HG03521 (cell line): ENCODE measurements around the gene GPRIN2.

Experiments
- ATAC-seq: cut with Tn5 transposase; IDR thresholded peaks from one replicate; pipeline ENCODE4 v1.9.1; 2021; ENCODE audit warnings: mild to moderate bottlenecking, moderate library complexity; ENCODE audit not compliant: unreplicated experiment

GPRIN2 gene

DNA sequence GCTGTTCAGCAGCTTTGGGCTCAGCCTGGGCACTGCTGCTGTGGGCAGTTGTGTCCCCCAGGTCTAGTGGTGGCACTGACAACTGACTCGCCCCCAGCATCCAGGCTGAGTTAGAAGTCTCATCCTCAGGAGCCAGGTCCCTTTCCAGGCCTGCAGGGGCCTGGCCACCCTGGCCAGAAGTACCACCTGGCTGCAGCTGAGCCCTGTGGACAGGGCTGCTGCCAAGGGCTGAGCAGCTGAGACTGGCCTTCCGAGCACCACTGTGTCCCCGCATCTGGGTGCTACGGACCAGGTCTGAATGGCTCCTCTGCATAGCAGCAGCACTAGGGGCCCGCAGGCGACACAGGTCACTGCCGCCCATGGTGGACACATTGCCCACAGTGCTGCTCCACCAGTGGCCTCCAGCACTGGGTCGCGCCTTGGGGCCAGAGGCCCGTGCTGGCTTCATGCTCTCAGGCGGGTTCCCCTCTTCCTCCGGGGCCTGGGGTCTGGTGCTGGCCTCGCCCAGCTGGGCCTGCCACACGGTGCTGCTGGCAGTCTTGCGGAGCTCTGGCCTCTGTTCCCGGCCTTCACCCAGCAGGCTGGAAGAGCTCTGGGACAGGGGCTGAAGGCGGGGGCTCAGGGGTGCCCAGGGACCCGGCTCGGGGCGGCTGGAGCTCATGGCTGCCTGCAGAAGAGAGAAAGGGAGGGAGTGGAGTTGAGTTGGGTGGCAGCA is 6.2 kb downstream of the GPRIN2 start:
- ATAC-seq = no peak

DNA sequence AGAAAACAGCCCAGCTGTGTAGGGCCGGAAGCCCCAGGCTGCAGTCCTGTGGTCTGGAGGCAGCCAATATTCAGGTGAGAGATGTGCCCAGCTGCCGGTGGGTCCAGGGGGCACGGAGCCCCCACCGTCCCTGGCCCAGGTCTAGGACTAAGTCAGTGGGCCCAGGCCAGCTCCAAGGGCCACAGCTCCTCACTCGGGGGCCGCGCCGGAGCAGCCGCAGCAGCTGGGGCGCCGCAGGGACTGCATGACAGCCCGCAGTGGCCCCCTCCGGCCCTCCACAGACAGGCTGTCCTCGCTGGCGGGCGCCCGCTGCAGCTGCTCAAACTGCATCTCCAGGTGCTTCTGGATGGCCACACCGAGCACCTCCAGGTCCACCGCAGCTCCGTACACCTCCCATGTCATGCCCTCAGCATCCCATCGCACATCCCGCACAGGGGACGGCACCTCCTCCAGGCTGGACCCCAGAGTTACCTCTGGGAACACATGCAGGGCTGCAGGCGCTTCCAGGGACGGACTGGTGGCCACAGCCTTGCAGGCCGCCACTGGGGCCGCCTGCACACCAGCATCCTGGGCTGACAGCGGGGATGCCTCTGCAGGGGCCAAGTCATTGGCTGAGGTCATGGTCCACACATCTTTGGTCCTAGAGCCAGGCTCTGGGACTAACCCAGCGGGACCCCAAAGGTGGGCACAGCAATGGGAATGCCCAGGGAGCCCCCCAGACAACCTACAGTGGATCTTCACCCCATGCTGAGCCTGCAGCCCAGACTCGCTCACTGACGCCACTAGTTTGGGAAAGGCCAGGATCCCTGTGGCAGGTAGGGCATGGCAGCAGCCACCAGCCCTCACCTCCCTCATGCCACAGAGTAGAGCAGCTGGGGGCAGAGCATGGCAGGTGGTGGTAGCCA is 7.0 kb downstream of the GPRIN2 start:
- ATAC-seq = no peak

DNA sequence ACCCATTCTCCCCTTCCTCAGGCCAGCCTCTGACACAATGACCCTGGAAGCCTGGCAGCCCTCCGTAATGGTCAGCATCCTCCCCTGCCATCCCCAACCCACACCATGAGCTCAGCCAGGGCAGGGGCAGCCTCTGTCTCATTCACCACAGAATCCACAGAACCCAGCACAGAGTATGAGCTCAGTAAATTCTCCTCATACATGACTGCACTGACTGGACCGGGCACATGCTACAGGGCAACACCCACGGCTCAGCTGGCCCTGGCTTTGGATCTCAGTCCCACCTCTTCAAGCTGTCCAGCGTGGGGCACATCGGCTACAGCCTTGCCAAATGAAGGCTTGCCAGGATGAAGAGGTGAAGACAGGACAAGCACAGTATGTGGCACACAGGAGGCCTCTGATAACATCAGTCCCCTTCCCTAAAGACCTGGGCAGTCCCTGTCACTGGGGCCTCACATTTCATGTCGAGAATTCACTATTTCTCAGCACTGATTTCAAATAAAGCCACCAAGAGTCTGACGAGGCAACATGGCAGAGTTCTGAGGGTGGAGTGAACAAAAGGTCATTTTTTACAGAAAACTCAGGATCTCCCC is 7.9 kb downstream of the GPRIN2 start:
- no peak for ATAC-seq

DNA sequence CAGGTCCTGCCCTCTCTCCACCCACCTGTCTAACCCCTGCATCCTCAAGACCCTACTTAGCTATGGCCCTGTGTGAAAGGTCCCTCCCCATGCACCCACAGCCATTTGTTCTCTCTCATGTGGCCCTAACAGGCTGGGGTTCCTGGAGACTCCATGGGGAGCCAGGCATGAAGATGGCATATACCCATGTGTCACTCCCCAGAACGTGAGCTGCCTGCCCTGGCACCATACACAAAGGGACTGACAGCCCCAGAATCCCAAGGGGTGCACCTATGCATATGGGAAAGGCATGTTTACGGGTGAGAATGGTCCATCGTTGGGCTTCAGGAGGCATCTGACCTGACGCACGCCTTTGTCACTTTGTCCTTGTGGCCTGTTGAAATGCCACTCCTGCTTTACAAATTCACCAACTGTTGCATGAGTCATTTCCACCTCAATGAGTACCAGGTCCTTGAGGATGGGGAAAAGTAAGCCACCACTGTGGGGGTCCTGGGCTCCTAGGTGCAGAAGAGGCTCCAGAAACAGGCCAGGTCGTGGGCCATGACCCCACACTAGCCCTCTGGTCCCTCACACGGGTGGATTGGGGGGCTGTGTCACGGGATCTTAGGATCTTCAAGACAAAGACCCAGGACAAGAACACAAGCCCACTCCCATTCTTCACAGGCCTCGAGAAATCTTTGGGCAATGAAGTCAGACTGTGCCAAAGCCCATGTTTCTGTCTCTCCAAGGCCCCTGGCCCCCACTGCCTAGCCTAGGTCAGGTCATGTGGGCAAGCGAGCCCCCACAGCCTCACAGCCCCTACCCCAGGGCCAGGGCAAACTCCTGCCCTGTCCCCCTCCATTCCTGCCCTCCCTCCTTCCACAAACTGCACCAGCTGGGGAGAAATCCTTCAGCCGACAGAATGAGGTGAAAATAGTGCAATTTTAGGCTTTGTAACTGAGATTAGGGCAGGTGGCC is 8.6 kb downstream of the GPRIN2 start:
- no peak for ATAC-seq

DNA sequence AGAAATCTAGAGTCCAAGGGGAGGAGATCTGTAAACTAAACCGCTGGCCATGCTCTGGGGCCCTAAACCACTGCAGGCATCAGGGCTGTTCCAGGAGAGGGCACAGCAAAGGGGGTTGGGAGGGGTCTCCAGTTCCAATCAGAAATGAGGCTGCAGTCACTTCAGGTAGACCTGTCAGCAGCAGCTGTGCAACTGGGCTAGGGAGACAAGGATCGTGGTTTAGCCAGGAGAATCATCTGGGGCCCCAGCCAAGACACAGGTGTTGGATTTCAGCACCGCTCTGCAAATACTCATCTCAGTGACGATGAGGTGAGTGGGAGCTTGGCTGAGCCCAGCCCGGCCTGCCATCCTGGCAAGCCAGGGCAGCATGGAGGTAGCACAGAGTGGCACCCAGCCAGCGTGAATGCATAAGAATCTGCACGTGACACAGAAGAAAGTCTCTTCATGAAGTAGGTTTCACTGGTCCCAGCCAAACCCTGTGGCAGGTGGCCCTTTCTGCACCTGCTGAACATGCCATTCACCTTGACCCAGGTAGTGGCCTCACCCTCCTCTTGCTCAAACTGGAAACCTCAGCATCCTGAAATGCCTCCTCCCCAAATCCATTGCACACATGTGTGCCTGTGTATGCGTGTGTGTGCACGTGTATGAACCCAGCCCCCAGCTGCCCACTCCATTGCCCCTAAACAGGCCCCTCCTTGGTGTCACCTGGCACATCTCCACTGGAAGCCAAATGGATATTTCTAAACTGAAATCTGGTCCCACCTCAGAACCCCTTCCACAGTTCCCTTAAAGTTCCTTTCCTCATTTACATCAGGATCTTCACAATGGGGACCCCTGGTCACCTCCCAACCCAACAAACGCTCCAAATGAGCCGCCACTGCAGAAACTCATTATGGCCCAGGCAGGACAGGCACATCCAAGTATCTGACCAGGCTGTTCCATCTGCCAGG is 9.6 kb downstream of the GPRIN2 start:
- ATAC-seq = no peak

DNA sequence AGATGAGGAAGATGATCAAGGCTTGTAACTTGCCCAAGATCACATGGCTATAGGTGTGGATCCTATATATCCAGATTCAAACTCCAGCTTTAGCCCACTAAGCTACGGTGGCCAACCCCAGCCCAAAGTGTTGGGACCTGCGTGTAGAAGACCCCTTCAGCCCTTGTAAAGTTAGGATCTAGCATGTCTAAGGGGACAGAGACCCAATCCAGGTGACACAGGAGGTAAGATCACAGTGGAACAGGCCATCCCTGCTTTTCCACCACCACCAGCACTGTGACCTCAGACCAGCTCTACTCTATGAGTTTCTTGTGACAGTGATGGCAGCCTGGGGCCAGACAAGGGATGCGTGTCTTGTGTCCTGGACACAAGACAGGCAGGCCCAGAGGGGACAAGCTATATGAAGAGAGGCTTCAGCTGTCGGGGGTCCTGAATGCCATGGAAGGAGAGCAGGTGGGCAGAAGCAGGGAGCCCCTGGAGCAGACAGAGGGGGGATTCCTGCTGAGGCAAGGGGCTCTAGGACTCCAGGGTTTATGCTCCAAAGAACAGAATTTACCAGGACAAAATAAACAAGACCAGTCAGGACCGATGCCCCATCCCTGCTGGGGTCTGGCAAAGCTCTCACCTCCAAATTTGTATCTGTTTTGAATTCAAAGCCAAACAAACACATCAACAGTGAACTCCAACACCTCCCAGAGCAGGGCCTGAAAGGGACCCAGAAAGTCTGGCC is 10.4 kb downstream of the GPRIN2 start:
- no peak for ATAC-seq

DNA sequence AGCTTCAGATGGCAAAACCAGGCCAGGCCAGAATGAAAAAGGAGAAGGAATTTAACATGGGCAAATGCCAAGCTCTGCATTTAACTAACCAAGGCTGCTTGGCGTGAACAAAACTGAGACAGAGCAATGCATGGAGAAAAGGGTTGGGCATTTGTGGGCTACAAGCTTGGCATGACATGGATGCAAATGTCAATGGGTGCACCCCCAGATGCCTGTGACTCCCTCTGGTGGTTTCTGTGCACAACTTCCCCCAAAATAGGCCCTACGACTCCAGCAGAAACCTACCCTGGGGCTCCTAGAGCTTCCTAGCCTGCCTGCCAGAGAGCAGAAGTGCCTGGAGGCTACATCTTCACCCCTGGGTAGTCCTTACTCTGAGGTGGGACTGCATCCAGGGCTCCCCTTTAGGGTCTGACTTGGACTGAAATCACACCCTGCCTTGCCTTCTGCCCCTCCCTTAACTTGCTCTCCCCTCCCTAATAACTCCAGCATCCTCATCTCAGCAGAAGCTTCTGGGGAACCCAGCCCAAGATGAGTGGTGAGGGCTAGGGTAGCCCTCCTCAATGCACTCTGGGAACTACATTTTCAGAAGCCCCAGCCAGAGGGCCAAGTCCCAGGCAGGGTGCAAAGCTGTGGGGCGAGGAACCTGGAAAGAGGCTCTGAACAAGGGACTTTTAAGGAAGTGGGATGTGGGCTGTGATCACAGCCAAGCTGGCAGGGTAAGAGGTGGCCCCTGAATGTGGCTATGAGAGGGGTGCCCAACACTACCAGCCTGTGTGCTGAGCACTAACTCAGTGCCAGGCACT is 11.3 kb downstream of the GPRIN2 start:
- ATAC-seq = no peak

DNA sequence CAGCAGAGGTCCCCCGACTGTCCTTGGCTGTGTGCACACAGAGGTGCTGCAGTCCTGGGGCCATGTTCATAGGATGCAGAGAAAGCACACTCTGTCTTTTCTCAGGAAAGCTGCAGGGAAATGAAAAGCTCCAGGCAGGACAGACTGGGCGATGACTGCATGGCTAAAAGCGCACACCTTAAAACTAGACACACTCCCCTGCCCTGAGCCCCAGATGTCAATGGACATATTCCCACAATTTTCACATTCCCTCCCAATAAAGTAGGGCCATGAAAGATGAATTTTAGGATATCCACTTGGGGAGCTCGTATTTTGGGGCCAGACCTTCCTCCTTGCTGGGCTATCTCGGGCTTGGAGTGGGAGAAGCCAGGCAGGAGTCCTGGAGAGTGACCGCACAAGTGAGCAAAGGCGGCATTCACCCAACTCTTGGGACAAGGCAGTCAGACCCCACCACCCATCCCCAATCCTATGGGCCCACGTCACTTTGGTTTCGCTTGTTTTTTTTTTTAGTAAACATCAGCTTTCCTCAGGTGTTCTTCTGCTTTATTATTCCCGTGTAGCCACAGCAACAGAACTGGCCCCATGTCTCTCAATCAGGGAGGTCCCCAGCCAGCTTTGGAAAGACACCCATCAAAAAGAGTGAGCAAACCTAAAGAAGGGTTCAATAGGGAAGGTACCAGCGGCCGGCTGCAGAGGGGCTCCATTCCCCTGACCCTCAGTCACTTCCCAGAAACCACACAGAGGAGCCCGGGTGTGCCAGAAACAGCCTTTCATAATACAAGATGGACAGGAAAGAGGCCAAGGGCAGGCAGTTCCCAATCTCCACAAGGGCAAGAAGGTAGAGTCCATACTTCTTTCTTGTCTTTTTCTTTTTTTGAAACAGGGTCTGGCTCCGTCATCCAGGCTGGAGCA is 12.7 kb downstream of the GPRIN2 start:
- no peak for ATAC-seq

DNA sequence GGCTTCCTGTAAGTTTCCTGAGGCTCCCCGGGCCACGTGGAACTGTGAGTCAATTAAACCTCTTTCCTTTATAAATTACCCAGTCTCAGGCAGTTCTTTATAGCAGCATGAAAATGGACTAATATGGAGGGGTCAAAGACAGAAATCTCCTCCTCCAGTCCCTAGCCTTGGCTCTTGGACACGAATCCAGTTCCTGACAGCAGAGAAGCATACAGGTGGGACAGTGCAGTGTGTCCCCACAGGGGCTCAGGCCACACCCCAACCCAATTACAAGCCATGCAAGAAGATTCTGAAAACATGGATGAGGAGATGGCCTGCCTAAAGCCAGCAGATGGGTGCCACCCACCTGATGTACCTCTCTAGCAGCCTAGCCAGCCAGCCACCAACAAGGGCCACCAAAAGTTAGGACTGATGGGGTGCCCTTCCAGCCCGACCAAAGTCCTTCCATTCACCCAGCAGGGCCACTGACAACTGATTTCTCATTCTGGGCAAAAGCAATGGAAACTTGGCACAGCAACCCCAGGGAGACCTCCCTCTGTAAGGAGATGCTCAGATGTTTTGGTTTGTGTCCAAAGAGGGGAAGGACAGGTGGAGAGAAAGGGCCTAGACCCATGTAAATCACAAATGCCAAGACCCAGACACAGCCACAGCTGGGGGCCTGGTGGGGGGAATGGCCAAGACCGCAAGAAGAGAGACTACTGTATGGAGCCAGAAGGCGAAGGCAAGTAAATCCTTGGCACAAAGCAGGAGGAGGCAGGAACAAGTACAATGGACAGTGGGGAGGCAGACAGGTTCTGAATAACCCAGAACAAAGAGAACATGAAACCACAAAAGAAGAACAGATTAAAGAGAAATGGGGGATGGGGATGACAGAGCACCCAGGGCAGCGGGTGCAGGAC is 13.6 kb downstream of the GPRIN2 start:
- no peak for ATAC-seq

DNA sequence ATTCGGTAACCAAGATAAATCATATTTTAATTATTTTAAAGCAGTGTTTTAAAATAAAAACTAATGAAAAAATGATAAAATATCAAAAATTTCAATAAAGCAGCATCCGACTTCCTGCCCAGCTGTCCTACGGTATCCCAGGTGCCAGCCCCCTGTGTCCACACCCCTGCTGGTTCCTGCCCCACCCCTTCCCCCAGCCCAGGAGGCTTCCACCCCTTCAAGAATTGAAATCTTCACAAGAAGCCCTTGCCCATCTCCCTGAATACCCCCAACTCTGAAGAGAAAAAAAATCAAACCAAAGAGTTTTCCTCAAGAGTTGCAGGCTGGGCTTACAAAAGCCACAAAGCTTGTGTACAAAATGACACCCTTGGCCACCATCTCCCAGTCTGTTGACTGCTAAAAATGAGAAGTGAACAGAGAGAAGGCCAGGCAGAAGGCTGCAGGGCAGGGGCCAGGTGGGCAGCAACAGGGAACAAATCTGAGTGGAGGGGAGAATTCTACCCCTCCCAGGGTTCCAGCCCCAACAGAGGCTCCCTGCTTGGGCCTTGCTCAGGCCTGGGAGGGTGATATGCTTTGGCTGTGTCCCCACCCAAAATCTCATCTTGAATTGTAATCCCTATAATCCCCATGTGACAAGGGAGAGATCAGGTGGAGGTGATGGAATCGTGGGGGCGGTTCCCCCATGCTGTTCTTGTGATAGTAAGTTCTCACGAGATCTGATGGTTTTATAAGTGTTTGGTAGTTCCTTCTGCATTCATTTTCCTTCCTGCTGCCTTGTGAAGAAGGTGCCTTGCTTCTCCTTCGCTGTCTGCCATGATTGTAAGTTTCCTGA is 14.5 kb downstream of the GPRIN2 start:
- ATAC-seq = no peak

DNA sequence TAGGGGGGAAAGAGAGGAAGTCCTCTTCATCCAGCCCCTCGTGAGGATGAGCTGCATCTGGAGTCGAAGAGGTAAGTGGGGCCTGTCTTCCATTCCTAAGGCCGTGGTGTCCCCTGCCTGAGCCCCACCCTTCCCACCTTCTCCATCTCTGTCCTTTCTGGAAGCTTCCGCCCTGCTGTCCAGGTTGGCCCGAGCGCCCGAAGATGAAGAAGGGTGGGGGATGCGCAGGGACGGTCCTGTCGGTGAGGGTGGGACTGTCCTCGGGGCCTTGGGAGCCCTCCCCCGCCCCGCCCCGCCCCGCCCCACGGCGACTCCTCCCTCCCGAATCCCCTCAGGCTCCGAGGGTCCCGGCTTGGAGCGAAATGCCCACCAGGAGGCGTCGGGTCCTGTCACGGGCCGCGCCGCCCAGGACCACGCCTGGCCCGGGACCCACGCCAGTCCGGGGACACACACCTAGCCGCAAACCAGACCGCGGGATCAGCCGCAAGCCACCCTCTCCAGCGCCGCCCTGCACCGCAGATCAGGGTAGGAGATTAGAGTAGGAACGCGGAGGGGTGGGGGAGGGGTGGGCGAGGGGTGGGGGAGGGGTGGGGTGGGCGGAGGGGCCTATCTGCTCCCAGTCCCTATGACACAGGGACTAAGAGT is 15.3 kb downstream of the GPRIN2 start:
- no peak for ATAC-seq

DNA sequence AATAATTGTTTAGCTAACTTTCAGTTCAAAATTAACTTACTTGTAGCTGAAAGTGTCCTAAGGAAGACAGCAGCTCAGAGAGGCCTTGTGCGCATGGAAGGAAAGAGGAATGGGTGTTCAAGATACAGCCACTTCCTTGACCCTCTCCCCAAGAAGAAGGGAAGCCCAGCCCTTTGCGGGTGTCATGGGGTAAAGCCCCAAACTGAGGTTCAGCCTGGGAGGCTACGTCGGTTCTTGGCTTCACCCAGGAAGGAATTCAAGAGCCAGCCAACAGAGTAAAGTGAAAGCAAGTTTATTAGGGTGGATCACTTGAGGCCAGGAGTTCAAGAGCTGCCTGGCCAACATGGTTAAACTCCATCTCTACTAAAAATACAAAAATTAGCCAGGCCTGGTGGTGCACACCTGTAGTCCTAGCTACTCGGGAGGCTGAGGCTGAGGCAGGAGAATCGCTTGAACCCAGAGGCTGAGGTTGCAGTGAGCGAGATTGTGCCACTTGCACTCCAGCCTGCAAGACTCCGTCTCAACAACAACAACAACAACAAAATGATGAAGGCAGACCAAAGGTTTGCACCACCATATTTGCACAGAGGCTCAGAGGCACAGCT is 15.9 kb downstream of the GPRIN2 start:
- ATAC-seq = no peak

DNA sequence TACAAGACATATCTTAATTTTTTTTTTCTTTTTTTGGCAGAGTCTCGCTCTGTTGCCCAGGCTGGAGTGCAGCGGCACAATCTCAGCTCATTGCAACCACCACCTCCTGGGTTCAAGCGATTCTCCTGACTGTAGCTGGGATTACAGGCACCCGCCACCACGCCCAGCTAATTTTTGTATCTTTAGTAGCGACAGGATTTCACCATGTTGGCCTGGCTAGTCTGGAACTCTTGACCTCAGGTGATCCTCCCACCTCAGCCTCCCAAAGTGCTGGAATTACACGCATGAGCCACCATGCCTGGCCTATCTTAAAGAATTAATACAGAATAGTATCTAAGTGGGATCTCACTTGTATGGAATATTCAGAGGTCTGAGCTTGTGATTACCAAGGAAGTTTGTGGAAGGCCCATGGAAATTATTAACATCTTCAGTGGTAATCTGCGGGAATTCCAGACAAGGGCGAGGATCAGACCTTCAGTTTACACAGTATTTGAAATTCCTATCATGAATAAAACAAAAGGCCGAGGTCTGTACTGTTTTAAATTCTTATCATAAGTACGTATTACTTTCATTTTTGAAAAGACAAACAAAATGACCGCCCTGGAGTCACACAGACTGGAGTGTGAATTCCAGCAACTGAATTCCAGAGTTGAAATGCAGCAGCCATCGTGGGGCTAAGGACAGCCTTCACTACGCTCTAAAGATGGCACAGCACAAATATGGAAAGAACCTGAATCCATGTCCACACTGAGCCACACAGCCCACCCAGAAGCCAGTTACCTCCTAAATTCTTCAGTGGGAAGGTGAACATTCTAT is 16.7 kb downstream of the GPRIN2 start:
- no peak for ATAC-seq
